ENCODE results near the gene OXNAD1. TPM values are rescaled to one million over a fixed set of nuclear protein-coding genes. Genes with fewer than 3 reads are reported as not detected.

The OXNAD1 gene
- total RNA-seq = 7.0 and 14.3 TPM in 2 replicates

GRCh38 chr3:16264708-16265454, at the start of gene OXNAD1, which contains the start of gene DPH3:
TSS of gene OXNAD1 (plus strand) at chr3:16265212. CDS start at chr3:16270953, 5,741 bp downstream.
TSS of gene DPH3 (minus strand) at chr3:16264943. CDS start at chr3:16264876, 67 bp downstream.

Other genes with a start within 250 kb of the OXNAD1 start
- gene GALNT15, start 90.5 kb upstream of the OXNAD1 start, total RNA-seq = 0.88 and 4.2 TPM in 2 replicates
- 26.5 and 36.8 TPM in 2 replicates for gene DPH3, start 269 bp upstream of the OXNAD1 start, total RNA-seq
- gene RFTN1, start 248.5 kb downstream of the OXNAD1 start, total RNA-seq = 105 and 158 TPM in 2 replicates